GM19372 (cell line): ENCODE measurements around the gene DPF1.

Source experiments
- ATAC-seq: cut with Tn5 transposase; IDR thresholded peaks from one replicate; pipeline ENCODE4 v1.9.1; 2021; ENCODE audit warnings: mild to moderate bottlenecking, low read depth, moderate library complexity; ENCODE audit not compliant: unreplicated experiment

The DPF1 gene

GRCh38 chr19:38221919-38222830, 1.8 kb downstream of the DPF1 start:
- no peak for ATAC-seq

- no peak for ATAC-seq
Measured at GRCh38 chr19:38221421-38221820, 2.6 kb downstream of the DPF1 start.

GRCh38 chr19:38219221-38219620, 4.8 kb downstream of the DPF1 start:
- ATAC-seq: no peak

- ATAC-seq: no peak
Measured at GRCh38 chr19:38218204-38218603, 5.8 kb downstream of the DPF1 start.

- no peak for ATAC-seq
Measured at GRCh38 chr19:38216785-38217641, 7.0 kb downstream of the DPF1 start.

- no peak for ATAC-seq
Measured at GRCh38 chr19:38213911-38214625, 10.0 kb downstream of the DPF1 start.

- ATAC-seq: no peak
Measured at GRCh38 chr19:38213469-38213868, 10.6 kb downstream of the DPF1 start.

GRCh38 chr19:38211766-38212165, 12.3 kb downstream of the DPF1 start:
- ATAC-seq: no peak

- no peak for ATAC-seq
Measured at GRCh38 chr19:38211151-38211591, 12.9 kb downstream of the DPF1 start.

GRCh38 chr19:38210458-38210987, 13.5 kb downstream of the DPF1 start:
- ATAC-seq: no peak

- ATAC-seq: no peak
Measured at GRCh38 chr19:38209671-38210457, 14.2 kb downstream of the DPF1 start.

GRCh38 chr19:38209152-38209551, 14.9 kb downstream of the DPF1 start:
- ATAC-seq: no peak

GRCh38 chr19:38208571-38208970, 15.5 kb downstream of the DPF1 start:
- ATAC-seq: no peak

GRCh38 chr19:38207543-38207942, 16.5 kb downstream of the DPF1 start:
- ATAC-seq: no peak

- ATAC-seq: no peak
Measured at GRCh38 chr19:38206928-38207327, 17.1 kb downstream of the DPF1 start.

GRCh38 chr19:38206006-38206745, 17.8 kb downstream of the DPF1 start:
- no peak for ATAC-seq

GRCh38 chr19:38204728-38205127, 19.3 kb downstream of the DPF1 start:
- no peak for ATAC-seq

- ATAC-seq: no peak
Measured at GRCh38 chr19:38204096-38204495, 19.9 kb downstream of the DPF1 start.

- ATAC-seq: no peak
Measured at GRCh38 chr19:38203197-38203596, 20.8 kb downstream of the DPF1 start.
